NCI-H2107 treated with DMSO at 0.1 percent for 48 hours (cell line): ENCODE measurements around the gene INSM2.

Experiments used
- DNase-seq: peaks from one replicate; lab custom pipeline; 2025; ENCODE audit not compliant: unreplicated experiment; lab: John Stamatoyannopoulos, UW

INSM2 gene, protein sequence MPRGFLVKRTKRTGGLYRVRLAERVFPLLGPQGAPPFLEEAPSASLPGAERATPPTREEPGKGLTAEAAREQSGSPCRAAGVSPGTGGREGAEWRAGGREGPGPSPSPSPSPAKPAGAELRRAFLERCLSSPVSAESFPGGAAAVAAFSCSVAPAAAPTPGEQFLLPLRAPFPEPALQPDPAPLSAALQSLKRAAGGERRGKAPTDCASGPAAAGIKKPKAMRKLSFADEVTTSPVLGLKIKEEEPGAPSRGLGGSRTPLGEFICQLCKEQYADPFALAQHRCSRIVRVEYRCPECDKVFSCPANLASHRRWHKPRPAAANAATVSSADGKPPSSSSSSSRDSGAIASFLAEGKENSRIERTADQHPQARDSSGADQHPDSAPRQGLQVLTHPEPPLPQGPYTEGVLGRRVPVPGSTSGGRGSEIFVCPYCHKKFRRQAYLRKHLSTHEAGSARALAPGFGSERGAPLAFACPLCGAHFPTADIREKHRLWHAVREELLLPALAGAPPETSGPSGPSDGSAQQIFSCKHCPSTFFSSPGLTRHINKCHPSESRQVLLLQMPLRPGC

DNA sequence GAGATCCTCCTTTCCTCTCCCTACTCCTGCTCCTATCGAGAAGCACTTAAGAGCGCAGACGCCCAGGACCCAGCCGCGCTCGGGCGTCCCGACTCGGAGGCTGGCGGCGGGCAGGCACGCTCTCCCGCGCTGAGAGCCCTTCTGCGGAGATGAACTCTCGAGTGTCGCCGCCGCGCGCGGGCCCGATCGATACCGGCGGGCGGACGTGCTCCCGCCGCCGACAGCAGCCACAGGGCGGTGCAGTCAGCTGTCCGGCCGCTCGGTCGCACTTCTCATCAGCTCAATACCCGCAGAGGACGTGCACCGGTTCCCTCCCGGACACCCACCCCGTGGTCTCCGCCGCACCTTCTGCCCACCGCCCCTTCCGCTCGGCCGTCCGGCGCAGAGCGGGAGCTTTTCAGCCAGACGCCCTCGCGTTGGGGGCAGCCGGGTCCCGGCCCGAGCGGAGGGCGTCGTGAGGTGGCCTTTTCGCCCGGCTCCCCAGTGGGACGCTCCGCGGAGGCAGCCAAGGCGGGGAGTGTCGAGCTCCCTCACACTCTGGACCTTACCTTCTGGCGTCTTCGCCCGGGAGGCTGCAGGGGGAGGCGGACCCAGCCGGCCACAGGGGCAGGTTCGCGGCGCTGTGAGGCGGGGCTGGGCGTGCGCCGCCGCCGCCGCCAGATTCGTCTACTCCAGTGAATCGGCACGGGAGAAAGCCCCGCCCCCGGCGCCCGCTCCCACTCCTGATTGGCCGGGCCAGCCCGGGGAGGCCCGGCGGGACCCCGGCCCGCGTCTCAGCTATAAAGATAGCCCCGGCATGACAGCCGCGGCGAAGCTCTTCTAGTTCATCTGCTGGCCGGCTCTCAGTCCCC is at the start of gene INSM2:
TSS of gene INSM2 (plus strand) at position 808 of the 851 bp plus-strand sequence. CDS start 89 bp downstream, outside the sequence.
- DNase-seq = peak; percentile 69

DNA sequence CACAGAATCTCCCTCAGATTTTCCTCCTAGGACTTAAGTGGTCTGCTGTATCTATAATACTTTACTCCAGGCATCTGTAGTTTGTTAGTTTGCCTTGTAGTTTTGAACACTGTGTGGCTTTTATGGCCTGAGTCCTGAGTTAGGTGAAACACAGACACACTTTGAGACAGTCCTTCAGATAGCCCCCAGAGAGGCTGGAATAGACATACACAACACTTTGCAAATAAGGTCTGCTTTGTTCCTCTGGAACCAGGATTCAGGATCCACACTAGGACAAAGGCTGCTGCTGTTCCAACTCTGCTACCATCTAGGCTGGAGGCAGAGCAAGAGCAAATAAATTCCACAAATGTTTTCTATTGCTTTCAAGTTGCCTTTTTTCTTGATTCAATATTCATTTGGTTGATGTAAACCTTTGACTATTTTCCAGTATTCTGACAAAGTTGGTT is 41.4 kb upstream of the INSM2 start:
- DNase-seq = no peak

DNA sequence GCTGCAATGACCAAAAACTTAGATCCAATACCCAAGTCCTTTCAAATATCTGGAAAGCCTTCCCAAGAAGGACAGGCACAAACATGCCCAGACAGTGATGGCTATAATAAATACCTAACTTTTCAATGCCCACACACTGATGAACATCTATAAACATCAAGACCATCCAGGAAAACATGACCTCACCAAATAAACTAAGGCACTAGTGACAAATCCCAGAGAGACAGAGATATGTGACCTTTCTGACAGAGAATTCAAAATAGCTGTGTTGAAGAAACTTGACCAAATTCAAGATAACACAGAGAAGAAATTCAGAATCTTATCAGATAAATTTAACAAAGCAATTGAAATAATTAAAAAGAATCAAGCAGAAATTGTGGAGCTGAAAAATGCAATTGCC is 38.7 kb upstream of the INSM2 start:
- DNase-seq = no peak

DNA sequence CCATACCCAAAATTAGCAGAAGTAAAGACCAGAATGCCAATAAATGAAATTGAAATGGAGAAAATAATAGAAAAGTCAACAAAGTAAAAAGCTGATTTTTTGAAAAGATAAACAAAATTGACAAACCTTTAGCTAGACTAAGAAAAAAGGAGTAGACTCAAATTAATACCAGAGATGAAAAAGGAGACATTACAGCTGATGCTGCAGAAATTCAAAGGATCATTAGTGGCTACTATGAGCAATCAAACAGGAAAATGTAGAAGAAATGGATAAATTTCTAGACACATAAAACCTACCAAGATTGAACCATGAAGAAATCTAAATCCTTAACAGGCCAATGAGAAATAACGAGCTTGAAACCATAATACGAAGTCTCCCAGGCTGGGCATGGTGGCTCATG is 34.8 kb upstream of the INSM2 start:
- no peak for DNase-seq

DNA sequence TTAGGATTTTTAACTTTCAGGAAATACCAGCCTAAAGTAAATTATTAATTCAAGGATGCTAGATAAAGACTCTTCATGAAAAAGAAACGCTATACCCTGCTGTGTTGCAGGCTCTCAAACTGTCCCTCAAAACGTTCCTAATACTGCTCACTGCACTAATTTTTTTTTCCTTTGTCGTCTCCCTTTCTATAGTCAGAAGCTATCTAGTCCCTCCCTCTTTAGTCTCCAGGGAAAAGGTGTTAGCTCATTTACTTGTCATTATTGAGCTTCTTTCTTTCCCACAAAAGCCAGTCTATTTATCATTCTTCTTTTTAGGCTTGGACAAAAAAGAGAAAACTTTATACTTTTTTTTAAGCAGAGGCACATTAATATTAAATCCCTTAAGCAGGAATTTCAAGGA is 30.3 kb upstream of the INSM2 start:
- peak; percentile 65 for DNase-seq

DNA sequence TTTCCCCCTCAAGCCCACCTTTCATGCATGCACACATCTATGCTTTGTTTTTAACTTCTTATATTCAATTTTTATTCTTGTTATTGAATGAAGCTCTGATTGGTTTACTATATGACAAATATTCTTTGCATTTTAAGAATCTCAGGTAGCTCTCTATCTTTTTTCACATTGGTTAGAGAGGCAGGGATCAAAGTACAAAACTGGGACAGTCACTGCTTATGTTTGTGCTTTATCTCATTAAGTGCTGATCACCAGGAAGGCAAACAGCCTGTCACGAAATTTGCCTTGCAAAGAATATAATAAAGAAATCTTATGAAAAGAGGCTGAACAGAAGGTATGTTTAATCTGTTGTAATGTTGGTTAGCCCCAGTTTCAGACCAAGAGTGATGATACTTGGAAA is 29.7 kb upstream of the INSM2 start:
- no peak for DNase-seq

DNA sequence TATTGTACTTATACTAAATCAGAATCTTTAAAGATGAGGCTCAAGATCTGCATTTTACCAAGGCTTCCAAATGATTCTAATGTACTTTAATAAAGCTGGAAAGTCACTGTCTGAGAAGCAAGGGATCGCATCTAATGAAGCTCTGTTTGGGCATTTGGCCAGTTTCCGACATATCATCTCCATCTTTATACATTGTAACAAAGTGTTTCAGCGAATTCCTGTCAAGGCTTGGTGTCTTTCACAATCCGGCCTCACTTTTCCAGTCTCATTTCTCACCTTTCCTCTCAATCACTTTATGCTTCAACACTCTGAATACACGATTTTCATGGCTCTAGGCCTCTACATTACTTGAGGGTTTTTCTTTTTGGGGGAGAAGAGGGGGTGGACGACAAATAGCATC is 27.5 kb upstream of the INSM2 start:
- no peak for DNase-seq

DNA sequence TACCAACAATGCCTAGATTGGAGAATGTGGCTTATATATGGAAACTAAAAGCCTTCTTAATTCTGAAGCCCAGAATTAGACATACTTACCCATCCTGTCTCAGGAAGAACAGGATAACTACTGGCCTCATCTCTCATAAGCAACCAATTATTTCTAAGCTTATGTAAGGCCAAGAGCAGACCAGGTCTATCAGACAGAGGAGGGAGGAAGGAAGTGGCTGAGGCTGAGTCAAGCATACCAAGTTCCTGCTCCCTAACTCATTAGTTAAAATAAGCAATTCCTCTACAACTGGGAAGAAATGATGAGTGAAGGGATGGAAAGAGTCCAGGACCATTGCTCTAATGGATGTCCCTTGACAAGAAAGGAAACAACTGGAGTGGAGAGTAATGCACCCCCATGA is 27.0 kb upstream of the INSM2 start:
- DNase-seq = no peak

DNA sequence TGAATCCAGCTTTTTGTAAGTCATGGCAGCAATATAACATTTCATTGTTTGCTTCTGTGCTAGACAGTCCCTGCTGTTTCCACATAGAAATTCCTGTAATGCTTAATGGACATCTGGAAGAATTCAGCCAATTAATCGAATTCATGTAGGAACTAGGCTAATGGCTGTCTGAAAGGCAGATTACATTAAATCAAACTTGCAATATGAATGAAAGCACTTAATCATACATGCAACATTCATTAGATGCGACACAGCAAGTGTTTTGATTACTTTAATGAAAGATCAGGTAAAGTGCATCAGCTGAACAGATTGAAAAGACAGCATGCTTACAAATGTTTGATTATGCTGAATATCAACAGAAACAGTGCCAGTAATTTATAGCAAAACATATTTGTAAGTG is 24.1 kb upstream of the INSM2 start:
- no peak for DNase-seq

DNA sequence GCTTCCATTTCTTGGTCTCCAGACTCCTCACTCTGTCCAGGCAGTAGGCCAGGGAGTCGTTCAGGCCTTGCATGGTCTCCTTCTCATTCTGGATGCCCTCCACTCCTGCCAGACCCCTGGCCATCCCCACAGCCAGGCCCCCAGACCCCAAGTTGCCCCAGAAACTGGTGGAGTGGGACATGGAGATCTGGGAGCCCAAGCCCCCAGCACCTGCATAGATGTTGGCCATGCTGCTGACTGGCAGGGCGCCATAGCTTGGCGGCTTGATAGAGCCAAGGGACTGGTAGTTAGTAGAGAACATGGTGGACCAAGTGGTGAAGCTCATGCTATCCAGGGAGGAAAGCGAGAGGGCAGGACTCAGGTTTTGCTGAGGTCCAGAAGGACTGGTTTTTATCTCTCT is 21.2 kb upstream of the INSM2 start:
- DNase-seq = no peak

DNA sequence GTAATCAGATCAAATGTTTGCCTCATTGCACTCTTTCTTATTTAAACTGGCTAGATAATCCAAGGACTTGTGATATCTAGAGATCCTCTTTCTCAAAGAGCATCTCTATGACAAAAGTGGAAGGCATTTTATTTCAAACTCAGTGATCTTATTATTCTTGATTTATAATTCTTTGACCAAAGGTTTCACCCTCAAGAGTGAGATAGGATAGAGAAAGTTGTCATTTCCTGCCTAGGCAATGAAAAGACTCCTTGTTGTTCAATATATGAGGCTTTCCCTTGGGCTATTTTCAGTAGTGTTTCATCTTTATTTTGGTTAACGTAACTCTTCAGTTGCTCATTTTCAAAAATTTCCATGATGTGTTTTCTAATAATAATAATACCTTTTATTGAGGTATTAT is 18.0 kb upstream of the INSM2 start:
- DNase-seq = no peak

DNA sequence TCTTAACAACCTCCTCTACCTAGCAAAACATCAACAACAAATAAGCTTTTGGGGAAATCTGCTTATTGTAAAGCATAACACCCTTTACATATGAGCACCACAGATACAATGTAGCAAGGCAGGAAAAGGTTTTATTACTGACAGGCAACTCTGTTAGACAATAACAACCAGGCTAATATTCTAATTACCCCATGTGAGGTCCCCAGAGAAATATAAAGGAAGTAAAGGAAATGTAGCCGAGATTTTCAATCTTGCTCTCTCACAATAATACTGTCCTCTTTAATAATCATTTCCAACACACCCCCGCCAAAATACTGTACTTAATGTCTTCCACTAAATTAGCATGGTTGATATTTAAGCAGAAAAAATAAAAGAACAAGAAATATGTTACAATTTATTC is 14.0 kb upstream of the INSM2 start:
- no peak for DNase-seq

DNA sequence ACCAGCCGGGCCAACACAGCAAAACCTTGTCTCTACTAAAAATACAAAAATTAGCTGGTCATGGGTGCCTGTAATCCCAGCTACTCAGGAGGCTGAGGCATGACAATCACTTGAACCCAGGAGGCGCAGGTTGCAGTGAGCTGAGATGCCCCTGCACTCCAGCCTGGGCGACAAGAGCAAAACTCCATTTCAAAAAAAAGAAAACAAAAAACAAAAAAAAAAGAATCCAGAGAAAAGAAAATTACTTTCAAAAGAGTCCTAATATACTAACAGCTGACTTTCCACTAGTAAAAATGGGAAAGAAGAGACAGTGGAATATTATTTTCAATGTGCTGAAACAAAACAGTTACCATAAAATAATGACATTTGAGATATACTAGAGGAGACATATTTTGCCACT is 8.3 kb upstream of the INSM2 start:
- DNase-seq = no peak

DNA sequence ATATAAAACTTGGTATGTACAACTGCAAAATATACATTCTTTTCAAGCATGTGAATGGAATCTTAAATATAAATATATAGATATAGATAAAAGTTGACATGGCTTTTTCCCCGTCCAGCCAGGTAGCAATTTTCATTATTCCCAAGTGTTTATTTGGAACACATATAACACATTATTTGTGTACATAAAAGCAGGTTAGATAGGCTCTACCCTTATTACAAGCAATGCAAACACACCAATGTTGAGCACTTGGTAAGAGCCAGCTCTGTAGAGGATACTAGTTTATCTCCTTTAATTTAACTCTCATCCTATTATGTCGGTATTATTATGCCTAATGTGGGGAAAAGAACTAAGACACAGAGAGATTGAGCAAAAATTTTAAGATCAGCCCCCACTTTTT is 7.0 kb upstream of the INSM2 start:
- DNase-seq = no peak

DNA sequence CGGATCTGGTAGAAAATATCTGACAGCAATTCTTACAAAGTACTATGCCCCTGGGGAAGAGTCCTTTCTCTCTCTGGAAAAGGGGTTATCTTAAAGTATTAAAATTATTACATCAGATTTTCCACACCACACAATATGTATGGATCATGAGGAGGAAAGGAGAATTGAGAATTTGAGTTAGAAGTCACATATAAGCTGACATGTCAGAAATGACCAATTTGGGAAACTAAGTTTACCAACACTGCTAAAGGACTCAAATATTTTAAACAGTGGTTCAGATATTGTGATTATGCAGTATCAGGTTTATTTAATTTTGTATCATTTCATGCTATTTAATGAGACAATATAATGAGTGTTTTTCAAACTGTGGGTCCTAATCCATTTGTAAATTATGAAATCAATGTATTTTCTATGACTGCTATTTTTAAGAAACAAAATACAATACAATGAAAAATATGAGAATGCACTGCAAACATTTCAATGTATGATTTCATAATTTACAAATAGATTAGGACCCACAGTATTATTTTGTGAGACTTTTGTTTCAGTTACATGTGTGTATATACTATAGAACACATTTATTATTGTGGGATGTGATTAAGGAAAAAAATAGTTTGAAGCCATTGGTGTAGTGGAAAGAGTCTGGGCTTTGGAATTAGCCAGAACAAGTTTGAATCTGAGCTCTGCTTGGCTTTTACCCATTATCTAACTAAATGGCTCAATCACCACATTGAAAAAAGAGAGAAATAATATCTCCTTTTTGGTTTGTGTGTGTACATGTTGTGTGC is 1.8 kb upstream of the INSM2 start:
- no peak for DNase-seq

DNA sequence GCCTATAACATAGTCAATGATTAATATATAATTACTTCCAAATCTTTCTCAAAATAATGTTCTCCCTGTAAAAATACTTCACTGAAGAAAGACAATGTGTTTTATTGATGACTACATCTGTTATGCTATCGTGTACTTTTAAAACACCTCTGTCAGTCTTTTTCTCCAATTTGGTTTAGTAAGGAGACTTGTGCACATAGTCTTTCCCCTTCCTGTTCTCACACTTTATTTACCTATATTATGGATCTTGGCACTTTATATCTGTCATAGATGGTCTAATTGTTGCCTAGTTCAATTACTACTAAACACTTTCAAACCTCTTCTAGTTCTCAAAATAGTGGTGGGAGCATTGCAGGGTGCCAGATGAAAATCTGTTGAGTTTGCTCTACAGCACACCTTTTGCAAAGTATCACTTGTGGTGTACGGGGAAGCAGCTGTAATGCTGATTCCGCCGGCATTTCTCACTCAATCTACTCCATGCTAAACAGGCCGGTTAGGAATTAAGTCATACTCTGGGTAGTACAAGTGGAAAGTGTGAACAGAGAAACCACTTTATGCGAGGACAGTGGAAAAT is 1.1 kb upstream of the INSM2 start:
- no peak for DNase-seq

DNA sequence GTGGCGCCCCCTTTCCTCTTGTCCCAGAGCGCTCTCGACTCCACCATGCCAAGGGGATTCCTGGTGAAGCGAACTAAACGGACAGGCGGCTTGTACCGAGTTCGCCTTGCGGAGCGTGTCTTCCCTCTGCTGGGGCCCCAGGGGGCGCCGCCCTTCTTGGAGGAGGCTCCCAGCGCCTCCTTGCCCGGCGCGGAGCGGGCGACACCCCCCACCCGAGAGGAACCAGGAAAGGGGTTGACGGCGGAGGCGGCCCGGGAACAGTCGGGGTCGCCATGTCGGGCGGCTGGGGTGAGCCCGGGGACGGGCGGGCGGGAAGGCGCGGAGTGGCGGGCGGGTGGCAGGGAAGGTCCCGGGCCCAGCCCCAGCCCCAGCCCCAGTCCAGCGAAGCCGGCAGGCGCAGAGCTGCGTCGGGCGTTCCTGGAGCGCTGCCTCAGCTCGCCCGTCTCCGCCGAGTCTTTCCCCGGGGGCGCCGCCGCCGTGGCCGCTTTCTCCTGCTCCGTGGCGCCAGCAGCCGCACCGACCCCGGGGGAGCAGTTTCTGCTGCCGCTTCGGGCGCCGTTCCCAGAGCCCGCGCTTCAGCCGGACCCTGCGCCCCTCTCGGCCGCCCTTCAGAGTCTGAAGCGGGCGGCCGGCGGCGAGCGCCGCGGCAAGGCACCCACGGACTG is 376 bp downstream of the INSM2 start:
- DNase-seq = peak; percentile 69

DNA sequence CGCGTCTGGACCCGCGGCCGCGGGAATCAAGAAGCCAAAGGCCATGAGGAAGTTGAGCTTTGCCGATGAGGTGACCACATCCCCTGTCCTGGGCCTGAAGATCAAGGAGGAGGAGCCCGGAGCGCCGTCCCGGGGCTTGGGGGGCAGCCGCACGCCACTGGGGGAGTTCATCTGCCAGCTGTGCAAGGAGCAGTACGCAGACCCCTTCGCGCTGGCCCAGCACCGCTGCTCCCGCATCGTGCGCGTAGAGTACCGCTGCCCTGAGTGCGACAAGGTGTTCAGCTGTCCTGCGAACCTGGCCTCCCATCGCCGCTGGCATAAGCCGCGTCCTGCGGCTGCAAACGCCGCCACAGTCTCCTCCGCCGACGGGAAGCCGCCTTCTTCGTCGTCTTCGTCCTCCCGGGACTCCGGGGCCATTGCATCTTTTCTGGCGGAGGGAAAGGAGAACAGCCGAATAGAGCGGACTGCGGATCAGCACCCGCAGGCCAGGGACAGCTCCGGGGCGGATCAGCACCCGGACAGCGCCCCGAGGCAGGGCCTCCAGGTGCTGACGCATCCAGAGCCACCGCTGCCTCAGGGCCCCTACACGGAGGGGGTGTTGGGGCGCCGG is 1.0 kb downstream of the INSM2 start:
- DNase-seq = no peak

DNA sequence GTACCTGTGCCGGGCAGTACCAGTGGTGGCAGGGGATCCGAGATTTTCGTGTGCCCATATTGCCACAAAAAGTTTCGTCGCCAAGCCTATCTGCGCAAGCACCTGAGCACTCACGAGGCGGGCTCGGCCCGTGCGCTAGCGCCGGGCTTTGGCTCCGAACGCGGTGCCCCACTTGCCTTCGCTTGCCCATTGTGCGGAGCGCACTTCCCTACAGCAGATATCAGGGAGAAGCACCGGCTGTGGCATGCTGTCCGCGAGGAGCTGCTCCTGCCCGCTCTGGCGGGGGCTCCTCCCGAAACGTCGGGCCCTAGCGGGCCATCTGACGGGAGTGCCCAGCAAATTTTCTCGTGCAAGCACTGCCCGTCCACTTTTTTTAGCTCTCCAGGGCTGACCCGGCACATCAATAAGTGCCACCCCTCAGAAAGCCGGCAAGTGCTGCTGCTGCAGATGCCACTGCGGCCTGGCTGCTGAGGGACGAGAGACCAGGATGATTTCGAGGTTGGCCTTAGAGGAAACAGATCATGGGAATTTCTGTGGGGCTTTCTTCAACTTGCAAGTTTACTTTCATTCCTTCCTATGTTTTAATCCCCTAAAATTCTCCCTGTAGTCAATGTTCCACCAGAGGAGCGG is 1.6 kb downstream of the INSM2 start:
- no peak for DNase-seq
